Gastrocnemius medialis (tissue), 4 donors: ENCODE results near the gene ITGB3. TPM values are rescaled to one million over a fixed set of nuclear protein-coding genes. Genes with fewer than 3 reads are reported as not detected.
A peak's percentile ranks its signal among the peaks of the same experiment; 100 is the strongest.

ENCODE experiments used
- ATAC-seq, 2 donors: fragments of 150-250 bp; one replicate each; pipeline ENCODE4 v1.9.1; 2016
- DNase-seq, 2 donors: peaks; one replicate each; pipeline ENCODE4 v3.0.0-alpha.2; 2019
- H3K27ac ChIP-seq, 4 donors: fragments of 200-600 bp; sonication (generic); 1 replicate in 1 of 4; 2 replicates in 3 of 4; pipeline ENCODE4 v1.5.1; 2016 to 2018; ENCODE audit warnings: mild to moderate bottlenecking in 2 of 4, moderate library complexity in 1 of 4
- H3K27me3 ChIP-seq, 3 donors: fragments of 200-600 bp; sonication (generic) in 2 of 3; 1 replicate in 1 of 3; 2 replicates in 2 of 3; pipeline versions ENCODE4 v1.5.1 to v1.6.0; 2016 to 2019; ENCODE audit warnings: mild to moderate bottlenecking in 1 of 3, moderate library complexity in 1 of 3
- H3K36me3 ChIP-seq, 2 donors: fragments of 200-600 bp; sonication (generic) in 1 of 2; one replicate each; pipeline ENCODE4 v1.5.1; 2017 to 2018
- H3K4me1 ChIP-seq, 2 donors: fragments of 200-600 bp; sonication (generic) in 1 of 2; one replicate each; pipeline ENCODE4 v1.5.1; 2016 to 2017; ENCODE audit warnings: mild to moderate bottlenecking in 2 of 2
- H3K4me3 ChIP-seq, 4 donors: fragments of 200-600 bp; sonication (generic) in 3 of 4; 1 replicate in 1 of 4; 2 replicates in 3 of 4; pipeline ENCODE4 v1.5.1; 2016 to 2019; ENCODE audit warnings: mild to moderate bottlenecking in 2 of 4
- H3K9me3 ChIP-seq, 3 donors: fragments of 200-600 bp; sonication (generic) in 2 of 3; 1 replicate in 1 of 3; 2 replicates in 2 of 3; pipeline ENCODE4 v1.5.1; 2016 to 2019
- POLR2A ChIP-seq, 2 donors: fragments of 450-650 bp; IDR thresholded peaks; one replicate each; pipeline ENCODE4 v1.6.1; 2017; ENCODE audit warnings: antibody characterized with exemption in 2 of 2, mild to moderate bottlenecking in 2 of 2, moderate library complexity in 2 of 2
- in situ Hi-C, 4 donors: fragments of 200-750 bp; cut with MboI; loops; one replicate each; pipeline versions ENCODE4 v1.15.0 to v1.8.0; 2017; ENCODE audit warnings: low sequenced_read_pairs in 4 of 4
- intact Hi-C: fragments of 100-400 bp; cut with DNase I; formaldehyde crosslinking; loops from one replicate; pipeline ENCODE4 v1.15.1; 2023; ENCODE audit warnings: low total_unique reads
- total RNA-seq, 4 donors: library from RNA; depleted of rRNA; stranded (reverse); fragments of >200 nt; gene quantifications; one replicate each; pipeline versions ENCODE4 v1.1.0 to v1.2.3, GENCODE V29; 2016
- TF ChIP-seq, protein P1 (sequence below), 5 experiments: fragments of 450-650 bp in 3 of 5; fragments of 200-600 bp in 2 of 5; sonication (generic) in 2 of 5; IDR thresholded peaks in 4 of 5; conservative IDR thresholded peaks in 1 of 5; 1 replicate in 4 of 5; 2 replicates in 1 of 5; pipeline ENCODE4 v1.5.1; 2016 to 2019; ENCODE audit warnings: antibody characterized with exemption in 5 of 5, mild to moderate bottlenecking in 3 of 5, moderate library complexity in 3 of 5

Gene ITGB3
- total RNA-seq, 4 donors from 2014 or later: 0.92 to 6.2 (median 1.9) TPM; not detected in 1

DNA sequence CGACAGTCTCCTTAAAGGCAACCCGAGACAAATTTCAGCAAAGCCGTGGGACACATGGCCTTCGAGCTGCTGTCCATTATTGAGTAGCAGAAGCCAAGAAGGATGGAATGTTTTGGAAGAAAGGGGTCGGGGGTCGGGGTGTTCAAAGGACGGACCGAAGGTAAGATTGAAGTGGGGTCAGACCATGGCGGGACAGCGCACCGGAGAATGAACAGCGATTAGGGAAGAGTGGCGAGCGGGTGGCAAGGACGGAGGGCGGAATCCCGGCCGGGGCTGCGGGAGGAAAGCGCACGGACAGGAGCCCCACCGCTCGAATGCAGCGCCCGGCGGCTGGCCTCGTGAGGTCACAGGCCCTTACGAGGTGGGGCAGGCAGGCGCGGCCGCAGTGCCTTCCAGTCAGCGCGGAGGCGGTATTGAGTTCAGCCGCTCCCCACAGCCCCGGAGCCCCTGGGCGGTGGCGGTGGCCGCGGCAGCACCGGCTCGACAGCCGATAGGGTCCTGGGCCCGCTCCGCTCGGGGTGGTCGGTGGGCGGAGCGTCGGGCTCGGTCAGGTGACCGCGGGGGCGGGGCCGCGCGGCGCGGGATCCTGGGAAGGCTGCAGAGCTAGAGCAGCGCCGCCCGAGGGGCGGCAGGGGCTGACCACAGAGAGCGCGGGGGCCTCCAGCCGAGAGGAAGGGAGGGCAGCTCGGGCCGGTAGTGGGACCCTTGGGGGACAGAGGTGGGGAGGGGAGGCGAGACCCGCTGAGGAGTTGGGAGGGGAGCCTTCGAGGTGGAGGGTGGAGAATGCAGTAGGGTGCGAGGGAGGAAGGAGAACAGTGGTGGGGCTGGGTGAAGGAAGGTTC lies 70.0 kb downstream of the ITGB3 start, which contains the start of gene EFCAB13:
Gene EFCAB13, plus strand, starts transcription at position 574 of the 842 bp plus-strand sequence. CDS start 4,399 bp downstream, outside the sequence.
- Histone ChIP-seq H3K4me3 (peak within 1 kb of the TSS; percentile 55 to 70 (median 62)), H3K9me3 (no peaks in the 10 kb centered on the region), H3K4me1 (peaks cover 0 to 2% of the 10 kb centered on the region in 2 donors), H3K27ac (peak within 1 kb of the TSS; percentile 78 to 89 (median 83)), H3K36me3 (no peaks in the 10 kb centered on the region), H3K27me3 (peaks cover 0 to 19% (median 13%) of the 10 kb centered on the region in 3 donors)
- TF ChIP-seq, protein P1, sequence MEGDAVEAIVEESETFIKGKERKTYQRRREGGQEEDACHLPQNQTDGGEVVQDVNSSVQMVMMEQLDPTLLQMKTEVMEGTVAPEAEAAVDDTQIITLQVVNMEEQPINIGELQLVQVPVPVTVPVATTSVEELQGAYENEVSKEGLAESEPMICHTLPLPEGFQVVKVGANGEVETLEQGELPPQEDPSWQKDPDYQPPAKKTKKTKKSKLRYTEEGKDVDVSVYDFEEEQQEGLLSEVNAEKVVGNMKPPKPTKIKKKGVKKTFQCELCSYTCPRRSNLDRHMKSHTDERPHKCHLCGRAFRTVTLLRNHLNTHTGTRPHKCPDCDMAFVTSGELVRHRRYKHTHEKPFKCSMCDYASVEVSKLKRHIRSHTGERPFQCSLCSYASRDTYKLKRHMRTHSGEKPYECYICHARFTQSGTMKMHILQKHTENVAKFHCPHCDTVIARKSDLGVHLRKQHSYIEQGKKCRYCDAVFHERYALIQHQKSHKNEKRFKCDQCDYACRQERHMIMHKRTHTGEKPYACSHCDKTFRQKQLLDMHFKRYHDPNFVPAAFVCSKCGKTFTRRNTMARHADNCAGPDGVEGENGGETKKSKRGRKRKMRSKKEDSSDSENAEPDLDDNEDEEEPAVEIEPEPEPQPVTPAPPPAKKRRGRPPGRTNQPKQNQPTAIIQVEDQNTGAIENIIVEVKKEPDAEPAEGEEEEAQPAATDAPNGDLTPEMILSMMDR (IDR thresholded peaks at IDR 0.05 in 4 of 5, conservative IDR thresholded peaks at IDR 0.05 in 1 of 5): peak in 1 of 5 experiments; percentile 23
- TF ChIP-seq POLR2A (IDR thresholded peaks at IDR 0.05): peak; percentile 72 to 90
- in situ Hi-C loops: no loop called here
- DNase-seq: peak; percentile 58 to 69
- peak; percentile 81 to 91 for ATAC-seq
- intact Hi-C loops: no loop called here

GRCh38 chr17:47324224-47325020 lies 70.8 kb downstream of the ITGB3 start:
- DNase-seq: peak; percentile 18 to 29
- Histone ChIP-seq H3K27me3 (peaks cover 0 to 19% (median 13%) of the 10 kb centered on the region in 3 donors), H3K4me1 (peaks cover 0 to 2% of the 10 kb centered on the region in 2 donors), H3K9me3 (no peaks in the 10 kb centered on the region), H3K36me3 (no peaks in the 10 kb centered on the region), H3K4me3 (peak overlapping the region; percentile 55 to 70 (median 62)), H3K27ac (peak overlapping the region; percentile 78 to 89 (median 83))
- peak; percentile 51 to 72 for ATAC-seq
- intact Hi-C loops: no loop called here
- in situ Hi-C loops: no loop called here
- TF ChIP-seq, protein P1 (IDR thresholded peaks at IDR 0.05 in 4 of 5, conservative IDR thresholded peaks at IDR 0.05 in 1 of 5): no peak
- TF ChIP-seq POLR2A (IDR thresholded peaks at IDR 0.05): no peak

- in situ Hi-C loops: no loop called here
- ATAC-seq: no peak
- Histone ChIP-seq H3K27ac (no peak overlapping the region), H3K27me3 (peaks cover 0 to 19% (median 13%) of the 10 kb centered on the region in 3 donors), H3K4me3 (no peak overlapping the region), H3K36me3 (no peaks in the 10 kb centered on the region), H3K4me1 (peaks cover 0 to 2% of the 10 kb centered on the region in 2 donors), H3K9me3 (no peaks in the 10 kb centered on the region)
- DNase-seq: no peak
- intact Hi-C loops: no loop called here
- TF ChIP-seq POLR2A (IDR thresholded peaks at IDR 0.05): no peak
- TF ChIP-seq, protein P1 (IDR thresholded peaks at IDR 0.05 in 4 of 5, conservative IDR thresholded peaks at IDR 0.05 in 1 of 5): no peak
Measured at GRCh38 chr17:47325176-47325575, 71.5 kb downstream of the ITGB3 start.

DNA sequence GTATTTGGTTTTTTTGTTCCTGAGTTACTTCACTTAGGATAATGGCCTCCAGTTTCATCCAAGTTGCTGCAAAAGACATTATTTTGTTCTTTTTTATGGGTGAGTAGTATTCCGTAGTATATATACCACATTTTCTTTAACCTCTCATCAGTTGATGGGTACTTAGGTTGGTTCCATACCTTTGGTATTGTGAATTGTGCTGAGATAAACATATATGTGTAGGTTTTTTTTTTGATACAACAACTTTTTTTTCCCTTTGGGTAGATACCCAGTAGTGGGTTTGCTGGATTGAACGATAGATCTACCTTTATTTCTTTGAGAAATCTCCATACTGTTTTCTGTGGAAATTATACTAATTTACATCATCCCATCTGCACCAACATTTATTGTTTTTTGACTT lies 76.9 kb downstream of the ITGB3 start:
- Histone ChIP-seq H3K4me3 (no peak overlapping the region), H3K27ac (no peak overlapping the region), H3K4me1 (no peaks in the 10 kb centered on the region), H3K9me3 (no peaks in the 10 kb centered on the region), H3K36me3 (no peaks in the 10 kb centered on the region), H3K27me3 (no peaks in the 10 kb centered on the region)
- no peak for TF ChIP-seq POLR2A (IDR thresholded peaks at IDR 0.05)
- TF ChIP-seq, protein P1 (IDR thresholded peaks at IDR 0.05 in 4 of 5, conservative IDR thresholded peaks at IDR 0.05 in 1 of 5): no peak
- DNase-seq (no peak), ATAC-seq (no peak)
- in situ Hi-C loops (no loop called here), intact Hi-C loops (no loop called here)
